Measurements from ENCODE around the gene SLC38A3.

Gene SLC38A3

GRCh38 chr3:50183755-50184154, 21.3 kb upstream of the SLC38A3 start:
- no peak for TF ChIP-seq TAF1 (IDR thresholded peaks at IDR 0.05; ENCODE audit: low read depth)
- no peak for TF ChIP-seq CREB1 (IDR thresholded peaks at IDR 0.05; ENCODE audit: low read depth)
- no peak for TF ChIP-seq YY1 (IDR thresholded peaks at IDR 0.05; ENCODE audit: low read depth)
- TF ChIP-seq NFIC (IDR thresholded peaks at IDR 0.05): no peak
- TF ChIP-seq MAX (IDR thresholded peaks at IDR 0.05): no peak
- no peak for TF ChIP-seq REST (IDR thresholded peaks at IDR 0.05; ENCODE audit: low read depth)
- no peak for TF ChIP-seq TCF12 (IDR thresholded peaks at IDR 0.05; ENCODE audit: low read depth)
- no peak for TF ChIP-seq RAD21 (IDR thresholded peaks at IDR 0.05; ENCODE audit: low read depth)
- TF ChIP-seq ZBTB7A (IDR thresholded peaks at IDR 0.05; ENCODE audit: low read depth): no peak
- no peak for TF ChIP-seq CEBPB (IDR thresholded peaks at IDR 0.05)
- no peak for TF ChIP-seq EGR1 (IDR thresholded peaks at IDR 0.05)
- TF ChIP-seq EP300 (IDR thresholded peaks at IDR 0.05; ENCODE audit: borderline replicate concordance): no peak
- TF ChIP-seq FOXM1 (IDR thresholded peaks at IDR 0.05; ENCODE audit: borderline replicate concordance, low read depth): no peak
- TF ChIP-seq TEAD4 (IDR thresholded peaks at IDR 0.05): no peak
- TF ChIP-seq, protein P1, sequence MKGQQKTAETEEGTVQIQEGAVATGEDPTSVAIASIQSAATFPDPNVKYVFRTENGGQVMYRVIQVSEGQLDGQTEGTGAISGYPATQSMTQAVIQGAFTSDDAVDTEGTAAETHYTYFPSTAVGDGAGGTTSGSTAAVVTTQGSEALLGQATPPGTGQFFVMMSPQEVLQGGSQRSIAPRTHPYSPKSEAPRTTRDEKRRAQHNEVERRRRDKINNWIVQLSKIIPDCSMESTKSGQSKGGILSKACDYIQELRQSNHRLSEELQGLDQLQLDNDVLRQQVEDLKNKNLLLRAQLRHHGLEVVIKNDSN (IDR thresholded peaks at IDR 0.05): no peak

DNA sequence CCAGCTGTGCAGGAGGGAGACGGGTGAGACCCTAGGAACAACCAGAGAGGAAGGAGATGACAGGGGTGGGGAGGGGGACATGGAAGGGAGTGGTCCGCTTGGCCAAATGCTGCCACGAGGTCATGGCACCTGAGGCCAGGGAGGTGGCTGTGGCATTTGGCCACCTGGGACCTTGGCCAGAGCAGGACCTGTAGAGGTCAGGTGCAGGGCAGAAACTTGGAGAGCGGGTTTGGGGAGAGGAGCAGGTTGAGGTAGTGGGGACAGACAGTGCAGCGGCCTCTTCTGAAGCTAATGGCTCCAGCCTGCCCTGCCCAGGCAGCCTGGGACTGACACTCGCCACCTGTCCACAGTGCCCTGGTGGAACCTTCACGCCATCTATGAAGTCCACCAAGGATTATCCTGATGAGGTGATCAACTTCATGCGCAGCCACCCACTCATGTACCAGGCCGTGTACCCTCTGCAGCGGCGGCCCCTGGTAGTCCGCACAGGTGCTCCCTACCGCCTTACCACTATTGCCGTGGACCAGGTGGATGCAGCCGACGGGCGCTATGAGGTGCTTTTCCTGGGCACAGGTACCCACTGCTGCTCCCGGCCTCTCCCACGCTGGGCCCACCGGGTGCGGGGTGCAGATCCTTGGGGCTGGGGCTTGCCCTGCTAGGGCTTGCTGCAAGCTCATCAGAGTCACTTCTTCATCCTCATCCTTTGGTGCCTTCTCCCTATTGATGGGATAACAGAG, 20.7 kb upstream of the SLC38A3 start:
- TF ChIP-seq EGR1 (IDR thresholded peaks at IDR 0.05) (no peak), NFIC (IDR thresholded peaks at IDR 0.05) (0 out of 2 replicates have a peak, but pooled peaks have one; percentile 9)

GRCh38 chr3:50185230-50185629, 19.8 kb upstream of the SLC38A3 start:
- TF ChIP-seq EGR1 (IDR thresholded peaks at IDR 0.05) (no peak), TCF12 (IDR thresholded peaks at IDR 0.05; ENCODE audit: low read depth) (no peak), ZBTB7A (IDR thresholded peaks at IDR 0.05; ENCODE audit: low read depth) (no peak), NFIC (IDR thresholded peaks at IDR 0.05) (no peak), EP300 (IDR thresholded peaks at IDR 0.05; ENCODE audit: borderline replicate concordance) (no peak), CREB1 (IDR thresholded peaks at IDR 0.05; ENCODE audit: low read depth) (no peak), YY1 (IDR thresholded peaks at IDR 0.05; ENCODE audit: low read depth) (no peak), REST (IDR thresholded peaks at IDR 0.05; ENCODE audit: low read depth) (no peak), TAF1 (IDR thresholded peaks at IDR 0.05; ENCODE audit: low read depth) (no peak), TEAD4 (IDR thresholded peaks at IDR 0.05) (no peak), RAD21 (IDR thresholded peaks at IDR 0.05; ENCODE audit: low read depth) (no peak)

DNA sequence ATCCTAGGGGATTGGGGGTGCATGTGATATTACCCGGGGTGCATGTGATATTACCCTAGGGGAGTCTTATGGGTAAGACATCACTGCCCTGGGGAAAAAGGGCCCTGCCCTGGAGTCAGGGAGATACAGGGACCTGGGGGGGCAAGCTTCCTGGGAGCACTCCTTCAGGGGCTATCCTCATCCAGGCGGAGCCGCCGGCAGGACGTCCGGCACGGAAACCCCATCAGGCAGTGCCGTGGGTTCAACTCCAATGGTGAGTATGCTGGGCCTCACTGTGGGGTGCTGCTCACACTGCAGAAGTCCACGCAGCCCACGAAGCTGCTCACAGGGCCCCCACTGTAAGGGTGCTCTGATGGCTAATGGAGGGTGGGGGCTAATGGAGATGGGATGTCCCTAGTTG, 19.0 kb upstream of the SLC38A3 start:
- no peak for TF ChIP-seq ZBTB7A (IDR thresholded peaks at IDR 0.05; ENCODE audit: low read depth)
- TF ChIP-seq CEBPB (IDR thresholded peaks at IDR 0.05): no peak
- TF ChIP-seq MAX (IDR thresholded peaks at IDR 0.05): no peak
- TF ChIP-seq, protein P1 (IDR thresholded peaks at IDR 0.05): no peak
- no peak for TF ChIP-seq NFIC (IDR thresholded peaks at IDR 0.05)
- TF ChIP-seq TCF12 (IDR thresholded peaks at IDR 0.05; ENCODE audit: low read depth): no peak
- TF ChIP-seq YY1 (IDR thresholded peaks at IDR 0.05; ENCODE audit: low read depth): no peak
- no peak for TF ChIP-seq EP300 (IDR thresholded peaks at IDR 0.05; ENCODE audit: borderline replicate concordance)
- TF ChIP-seq EGR1 (IDR thresholded peaks at IDR 0.05): no peak
- TF ChIP-seq RAD21 (IDR thresholded peaks at IDR 0.05; ENCODE audit: low read depth): no peak
- no peak for TF ChIP-seq REST (IDR thresholded peaks at IDR 0.05; ENCODE audit: low read depth)
- TF ChIP-seq TAF1 (IDR thresholded peaks at IDR 0.05; ENCODE audit: low read depth): no peak
- no peak for TF ChIP-seq CREB1 (IDR thresholded peaks at IDR 0.05; ENCODE audit: low read depth)
- TF ChIP-seq FOXM1 (IDR thresholded peaks at IDR 0.05; ENCODE audit: borderline replicate concordance, low read depth): no peak
